ENCODE results near the gene PCBP3.

Gene PCBP3

GRCh38 chr21:45987121-45987711 lies 343.7 kb downstream of the PCBP3 start:
- peaks cover 6% of the 10 kb centered on the region for H3K4me1 Mint-ChIP-seq
- DNase-seq (ENCODE audit: low spot score in 2 of 2) (no peak), ATAC-seq (ENCODE audit: low read depth) (no peak)
- peaks cover 8% of the 10 kb centered on the region for H3K9me3 Mint-ChIP-seq
- H3K27ac Mint-ChIP-seq, result no peak overlapping the region
- no peak overlapping the region for H3K4me3 Mint-ChIP-seq
- H3K36me3 Mint-ChIP-seq, result no peaks in the 10 kb centered on the region
- H3K27me3 Mint-ChIP-seq, result peaks cover 6% of the 10 kb centered on the region

GRCh38 chr21:45988366-45989347 lies 345.1 kb downstream of the PCBP3 start:
- Mint-ChIP-seq H3K27ac (no peak overlapping the region), H3K4me1 (peaks cover 6% of the 10 kb centered on the region), H3K27me3 (peaks cover 6% of the 10 kb centered on the region), H3K9me3 (peaks cover 8% of the 10 kb centered on the region), H3K4me3 (no peak overlapping the region), H3K36me3 (no peaks in the 10 kb centered on the region)
- ATAC-seq (ENCODE audit: low read depth) (no peak), DNase-seq (ENCODE audit: low spot score in 2 of 2) (no peak)

GRCh38 chr21:45989355-45990048 lies 346.0 kb downstream of the PCBP3 start:
- Mint-ChIP-seq H3K9me3 (peaks cover 7% of the 10 kb centered on the region), H3K36me3 (no peaks in the 10 kb centered on the region), H3K27me3 (peaks cover 6% of the 10 kb centered on the region), H3K4me3 (no peak overlapping the region), H3K27ac (no peak overlapping the region), H3K4me1 (peaks cover 5% of the 10 kb centered on the region)
- no peak for DNase-seq (ENCODE audit: low spot score in 2 of 2)
- no peak for ATAC-seq (ENCODE audit: low read depth)

- H3K27ac Mint-ChIP-seq, result no peak overlapping the region
- ATAC-seq (ENCODE audit: low read depth), result no peak
- H3K27me3 Mint-ChIP-seq, result peaks cover 3% of the 10 kb centered on the region
- H3K4me3 Mint-ChIP-seq, result no peak overlapping the region
- no peaks in the 10 kb centered on the region for H3K4me1 Mint-ChIP-seq
- DNase-seq (ENCODE audit: low spot score in 2 of 2), result no peak
- no peaks in the 10 kb centered on the region for H3K36me3 Mint-ChIP-seq
- peaks cover under 1% of the 10 kb centered on the region for H3K9me3 Mint-ChIP-seq
Observed at GRCh38 chr21:45990049-45990711, 346.7 kb downstream of the PCBP3 start.

GRCh38 chr21:45990741-45991605 lies 347.4 kb downstream of the PCBP3 start:
- Mint-ChIP-seq H3K27me3 (peaks cover 3% of the 10 kb centered on the region), H3K27ac (no peak overlapping the region), H3K36me3 (no peaks in the 10 kb centered on the region), H3K4me3 (no peak overlapping the region), H3K4me1 (no peaks in the 10 kb centered on the region), H3K9me3 (no peaks in the 10 kb centered on the region)
- ATAC-seq (ENCODE audit: low read depth), result no peak
- no peak for DNase-seq (ENCODE audit: low spot score in 2 of 2)

- no peak for ATAC-seq (ENCODE audit: low read depth)
- H3K36me3 Mint-ChIP-seq, result no peaks in the 10 kb centered on the region
- no peak overlapping the region for H3K27ac Mint-ChIP-seq
- H3K9me3 Mint-ChIP-seq, result no peaks in the 10 kb centered on the region
- no peaks in the 10 kb centered on the region for H3K4me1 Mint-ChIP-seq
- H3K27me3 Mint-ChIP-seq, result peaks cover 3% of the 10 kb centered on the region
- no peak for DNase-seq (ENCODE audit: low spot score in 2 of 2)
- H3K4me3 Mint-ChIP-seq, result no peak overlapping the region
Observed at GRCh38 chr21:45991606-45992300, 348.2 kb downstream of the PCBP3 start.

Measured in memory B cell (primary cell).